HG03039 (cell line): ENCODE results near the gene DYRK1B.
A peak's percentile ranks its signal among the peaks of the same experiment; 100 is the strongest.
"Not testable (repeated sequence)": the region's sequence is repeated elsewhere in the genome, so short reads cannot be mapped to it uniquely, and the experiment has no call there.

Experiments used
- ATAC-seq: cut with Tn5 transposase; IDR thresholded peaks from one replicate; pipeline ENCODE4 v1.9.1; 2021; ENCODE audit warnings: mild to moderate bottlenecking, moderate library complexity; ENCODE audit not compliant: unreplicated experiment

Gene DYRK1B

GRCh38 chr19:39833464-39834286, at the start of gene DYRK1B:
DYRK1B (minus strand) TSS chr19:39834162; CDS start chr19:39831867, 2,295 bp downstream.
- ATAC-seq, result peak; percentile 75

GRCh38 chr19:39882645-39883044, 48.7 kb upstream of the DYRK1B start:
- ATAC-seq, result not testable (repeated sequence)

GRCh38 chr19:39881495-39882110, 47.6 kb upstream of the DYRK1B start:
- not testable (repeated sequence) for ATAC-seq

GRCh38 chr19:39880241-39880640, 46.3 kb upstream of the DYRK1B start:
- not testable (repeated sequence) for ATAC-seq

- not testable (repeated sequence) for ATAC-seq
Measured at GRCh38 chr19:39879796-39880195, 45.8 kb upstream of the DYRK1B start.

GRCh38 chr19:39878866-39879265, 44.9 kb upstream of the DYRK1B start:
- not testable (repeated sequence) for ATAC-seq

GRCh38 chr19:39878398-39878797, 44.4 kb upstream of the DYRK1B start:
- ATAC-seq, result no peak

- ATAC-seq, result not testable (repeated sequence)
Measured at GRCh38 chr19:39877982-39878381, 44.0 kb upstream of the DYRK1B start.

- ATAC-seq, result not testable (repeated sequence)
Measured at GRCh38 chr19:39877488-39877887, 43.5 kb upstream of the DYRK1B start.

- ATAC-seq, result not testable (repeated sequence)
Measured at GRCh38 chr19:39876486-39876885, 42.5 kb upstream of the DYRK1B start.

GRCh38 chr19:39875401-39875864, 41.5 kb upstream of the DYRK1B start:
- not testable (repeated sequence) for ATAC-seq

- no peak for ATAC-seq
Measured at GRCh38 chr19:39874404-39874803, 40.4 kb upstream of the DYRK1B start.

GRCh38 chr19:39873385-39873784, 39.4 kb upstream of the DYRK1B start:
- ATAC-seq, result no peak

- no peak for ATAC-seq
Measured at GRCh38 chr19:39871886-39872866, 38.2 kb upstream of the DYRK1B start.

- ATAC-seq, result no peak
Measured at GRCh38 chr19:39871362-39871761, 37.4 kb upstream of the DYRK1B start.

- no peak for ATAC-seq
Measured at GRCh38 chr19:39870171-39870971, 36.4 kb upstream of the DYRK1B start.

GRCh38 chr19:39867952-39868351, 34.0 kb upstream of the DYRK1B start:
- no peak for ATAC-seq

GRCh38 chr19:39867133-39867532, 33.2 kb upstream of the DYRK1B start:
- ATAC-seq, result no peak

GRCh38 chr19:39865953-39866352, 32.0 kb upstream of the DYRK1B start:
- ATAC-seq, result no peak

- ATAC-seq, result no peak
Measured at GRCh38 chr19:39865186-39865585, 31.2 kb upstream of the DYRK1B start.
